Activated gamma-delta T cell (primary cell): ENCODE results near the gene RPS6KA2.

Experiments used
- DNase-seq: peaks from one replicate; lab custom pipeline; 2025; lab: John Stamatoyannopoulos, UW

Gene RPS6KA2

DNA sequence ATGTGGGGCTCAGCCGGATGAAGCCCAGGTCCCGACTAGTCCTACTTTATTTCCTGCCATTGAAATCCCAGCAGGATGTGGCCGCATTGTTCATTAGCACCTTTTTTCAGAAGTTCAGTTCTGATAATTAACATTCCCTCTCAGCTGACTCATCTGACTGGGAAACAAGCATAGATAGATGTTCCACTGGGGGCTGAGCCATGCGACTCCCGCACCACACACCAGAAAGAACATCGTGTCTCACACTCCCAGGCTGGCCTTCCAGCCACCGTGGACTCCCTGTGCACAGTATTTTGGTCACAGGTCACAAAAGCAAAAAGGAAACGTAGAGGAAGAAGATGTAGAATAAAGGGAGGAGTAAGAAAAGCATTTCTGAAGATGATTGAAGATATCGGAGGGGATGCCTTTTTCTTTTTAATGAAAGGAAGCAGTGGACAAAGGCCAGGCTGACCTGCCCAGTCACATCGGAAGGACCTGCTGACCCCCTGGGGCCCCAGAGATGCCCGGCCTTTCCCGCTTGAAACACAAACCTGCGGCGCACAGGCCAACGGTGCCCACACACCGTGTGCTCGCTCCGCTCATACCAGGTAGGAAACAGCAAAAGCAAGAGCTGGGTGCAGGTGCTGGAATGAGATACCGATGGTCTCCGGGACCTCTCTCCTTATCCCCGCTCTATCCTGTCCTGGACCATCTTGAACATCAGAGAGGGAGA, 11.8 kb downstream of the RPS6KA2 start:
- DNase-seq, result no peak

DNA sequence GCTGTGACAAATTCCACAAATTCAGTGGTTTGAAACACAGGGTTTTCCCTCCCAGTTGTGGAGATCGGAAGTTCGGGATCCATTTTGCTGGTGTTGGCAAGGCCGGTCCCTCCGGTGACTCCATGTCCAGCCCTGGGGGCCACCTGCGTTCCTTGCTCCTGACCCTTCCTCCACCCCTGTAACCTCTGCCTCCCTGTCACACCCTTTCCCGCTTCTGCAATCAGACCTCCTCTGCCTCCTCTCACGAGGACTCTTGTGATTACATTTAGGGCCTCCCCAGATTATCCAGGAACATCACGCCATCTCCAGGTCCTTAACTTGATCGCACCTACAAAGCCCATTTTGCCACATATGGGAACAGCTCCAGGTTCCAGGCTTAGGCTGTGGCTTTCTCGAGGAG, 12.5 kb downstream of the RPS6KA2 start:
- DNase-seq, result no peak

GRCh38 chr6:166614171-166614583, 12.9 kb downstream of the RPS6KA2 start:
- no peak for DNase-seq

DNA sequence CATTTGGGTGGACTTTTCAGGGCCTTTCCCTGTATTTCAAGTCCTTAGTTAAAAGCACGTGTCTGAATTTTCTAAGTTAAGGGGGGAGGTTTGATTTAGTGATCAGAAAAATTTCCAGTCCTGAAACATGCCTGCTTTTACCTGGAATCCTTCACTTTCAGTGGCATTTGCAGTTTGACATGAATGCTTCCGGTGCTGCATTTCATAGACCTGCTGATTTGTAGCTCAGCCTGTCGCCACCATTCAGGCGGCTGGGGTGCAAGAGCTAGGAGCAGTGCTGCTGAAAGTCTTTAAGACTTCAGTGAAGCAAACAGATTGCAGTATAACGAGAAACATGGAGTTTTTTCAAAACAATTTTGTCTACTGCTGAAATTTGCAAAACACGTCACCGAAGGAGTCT, 14.0 kb downstream of the RPS6KA2 start:
- no peak for DNase-seq

GRCh38 chr6:166612471-166612881, 14.6 kb downstream of the RPS6KA2 start:
- no peak for DNase-seq

DNA sequence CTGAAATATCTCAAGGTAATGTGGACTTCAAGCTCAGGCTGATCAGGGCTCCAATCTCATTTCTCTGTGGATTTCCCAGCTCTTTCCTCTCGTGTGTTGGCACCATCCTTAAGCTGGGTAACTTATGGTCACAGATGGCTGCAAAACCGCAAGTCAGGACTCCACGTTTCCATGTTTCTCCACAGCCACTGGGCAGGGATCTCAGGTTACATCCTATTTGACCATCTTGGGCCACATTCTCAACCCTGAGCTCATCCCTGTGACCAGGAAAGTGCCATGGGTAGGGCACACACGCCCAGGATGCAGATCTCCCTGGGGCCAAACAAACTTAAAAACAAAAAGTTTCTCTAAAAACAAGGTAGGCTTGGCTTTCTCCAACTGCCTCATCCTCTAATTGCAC, 15.4 kb downstream of the RPS6KA2 start:
- no peak for DNase-seq

GRCh38 chr6:166610069-166610468, 17.0 kb downstream of the RPS6KA2 start:
- DNase-seq, result no peak

DNA sequence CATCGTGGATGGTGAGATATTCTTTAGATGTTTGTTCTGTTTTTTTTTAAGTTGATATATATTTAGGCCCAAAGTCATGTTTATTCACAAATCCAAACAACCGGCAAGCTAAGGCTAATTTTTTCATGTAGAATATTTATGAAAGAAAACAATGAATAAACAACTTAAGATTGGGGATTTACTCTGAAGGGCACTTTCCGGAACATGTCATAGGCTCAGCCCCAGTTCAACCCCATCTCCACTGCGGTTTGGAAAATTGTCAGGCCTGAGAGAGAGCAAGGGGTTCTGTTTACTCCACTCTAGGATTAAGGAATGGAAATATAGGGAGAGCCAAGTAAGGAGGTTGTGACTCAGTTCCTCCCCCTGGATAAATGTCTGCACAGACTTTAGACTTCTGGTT, 18.3 kb downstream of the RPS6KA2 start:
- no peak for DNase-seq

DNA sequence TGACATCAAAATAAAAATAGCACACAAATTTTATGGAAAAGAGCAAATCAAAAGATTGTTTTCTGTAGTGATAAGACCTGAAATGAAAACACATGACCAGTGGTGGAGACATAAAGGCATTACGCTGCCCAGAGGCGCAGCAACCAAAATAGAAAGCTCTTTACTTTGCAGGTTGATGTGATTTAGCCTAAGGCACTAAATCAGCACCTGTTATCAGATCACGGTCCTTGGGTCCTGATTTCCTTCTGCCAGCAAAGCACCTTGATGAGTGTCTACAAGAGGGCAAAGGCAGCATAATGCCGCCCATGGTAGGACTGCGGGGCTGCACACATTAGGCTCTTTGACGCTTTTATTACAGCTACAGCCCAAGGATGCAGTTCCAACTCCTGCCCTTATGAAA, 21.3 kb downstream of the RPS6KA2 start:
- DNase-seq, result no peak

- DNase-seq, result no peak
Observed at GRCh38 chr6:166604911-166605310, 22.1 kb downstream of the RPS6KA2 start.

- no peak for DNase-seq
Observed at GRCh38 chr6:166604328-166604727, 22.7 kb downstream of the RPS6KA2 start.

GRCh38 chr6:166603043-166603690, 23.9 kb downstream of the RPS6KA2 start:
- DNase-seq, result no peak

GRCh38 chr6:166601956-166602355, 25.1 kb downstream of the RPS6KA2 start:
- DNase-seq, result no peak

DNA sequence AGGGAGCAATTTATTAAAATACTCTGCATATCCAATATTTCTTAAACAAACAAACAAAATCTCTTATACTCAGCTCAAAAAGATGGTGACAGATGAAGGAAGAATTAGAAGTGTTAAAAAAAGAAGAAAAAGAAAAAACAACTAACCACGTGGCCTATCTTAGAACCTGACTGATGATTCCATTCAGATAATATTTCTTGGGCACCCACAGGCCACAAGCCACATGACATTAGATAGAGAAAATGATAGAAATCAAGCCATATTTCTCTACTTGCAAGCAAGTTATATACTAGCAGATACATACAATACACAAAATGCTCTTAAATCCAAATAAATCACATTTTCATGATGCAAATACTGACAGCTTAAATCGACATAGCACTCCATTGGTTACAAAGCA, 26.1 kb downstream of the RPS6KA2 start:
- no peak for DNase-seq

DNA sequence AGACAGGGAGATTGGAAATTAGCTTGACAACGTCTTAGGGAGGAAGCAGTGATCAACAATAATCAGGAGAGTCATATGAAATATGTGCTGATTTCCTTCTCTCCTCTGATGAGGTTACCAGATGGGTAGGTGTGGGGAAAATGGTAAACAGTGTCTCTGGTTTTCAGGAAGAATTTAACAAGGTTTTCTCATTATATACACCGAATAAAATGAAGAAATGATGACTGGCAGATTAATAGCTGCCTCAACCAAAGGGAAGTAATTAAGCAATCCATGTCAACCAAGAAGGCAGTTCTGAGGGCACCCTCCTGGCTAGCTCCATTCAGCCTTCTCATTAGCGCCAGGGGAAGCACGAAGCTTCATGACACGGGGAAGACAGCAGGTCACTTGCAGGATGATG, 27.8 kb downstream of the RPS6KA2 start:
- DNase-seq, result no peak

- no peak for DNase-seq
Observed at GRCh38 chr6:166598441-166599138, 28.5 kb downstream of the RPS6KA2 start.

DNA sequence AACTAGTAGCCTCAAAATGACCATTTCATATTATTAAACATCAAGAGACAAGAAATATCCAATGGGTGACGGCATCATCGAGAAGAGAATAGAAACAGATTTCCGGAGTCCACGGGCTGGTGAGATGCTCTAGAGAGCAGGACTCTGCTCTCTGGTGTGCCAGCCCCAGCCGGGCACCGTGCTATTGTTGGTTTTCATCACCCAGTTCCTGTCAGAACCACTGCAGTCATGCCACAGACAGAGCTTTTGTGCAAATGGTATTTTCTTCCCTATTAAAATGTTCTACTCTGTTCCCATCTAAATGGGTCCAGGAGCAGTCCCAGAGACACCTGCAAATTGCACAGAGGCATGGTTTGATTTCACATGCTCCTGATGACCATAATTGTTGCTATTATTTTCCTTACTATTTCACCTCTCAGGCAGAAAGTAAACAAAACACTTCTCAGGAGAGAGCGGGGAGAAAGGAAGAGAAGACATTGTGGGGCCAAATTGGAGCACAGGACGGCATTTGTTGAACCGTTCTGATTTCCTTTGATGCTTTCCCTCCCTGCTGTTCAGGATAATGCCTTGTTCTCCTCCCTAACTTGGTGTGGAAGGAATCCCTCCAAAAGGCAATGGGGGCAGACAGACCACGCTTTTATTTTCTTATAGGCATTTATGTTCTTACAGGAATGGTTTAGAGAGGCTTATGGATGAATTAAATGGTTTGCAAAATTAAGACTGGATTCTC, 29.2 kb downstream of the RPS6KA2 start:
- DNase-seq, result no peak

DNA sequence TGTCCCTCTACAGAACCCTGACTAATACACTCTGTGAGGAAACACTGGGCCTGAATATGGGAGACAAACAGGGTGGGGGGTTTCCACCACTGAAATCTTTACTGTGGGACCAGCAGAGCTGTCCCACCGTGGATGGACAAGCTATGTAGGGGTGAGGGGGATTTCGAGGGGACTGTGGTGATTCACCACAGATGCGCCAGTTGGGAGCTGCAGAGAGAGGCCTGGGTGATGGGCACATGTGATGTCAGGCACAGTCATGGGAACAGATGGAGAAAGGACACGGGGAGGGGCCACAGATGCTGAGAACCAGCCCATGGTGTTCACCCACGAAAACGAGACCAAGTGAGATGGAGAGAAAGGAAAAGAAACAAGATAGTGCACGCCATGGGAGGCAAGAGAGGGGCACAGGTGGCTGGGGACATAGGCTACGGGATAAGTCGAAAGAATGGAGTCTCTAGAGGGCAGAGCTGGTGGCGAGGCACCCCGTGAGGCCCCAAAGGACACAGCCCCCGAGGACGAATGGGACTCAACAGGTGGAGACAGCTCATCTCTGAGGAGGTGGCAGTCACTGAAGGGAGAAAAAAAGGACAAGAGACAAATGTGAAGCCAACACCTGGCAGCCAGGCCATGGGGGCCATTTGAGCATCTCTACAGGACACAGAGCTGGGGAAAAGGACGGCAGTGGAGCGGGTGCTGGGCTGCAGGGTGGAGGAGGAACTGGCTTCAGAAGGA, 30.1 kb downstream of the RPS6KA2 start:
- no peak for DNase-seq

- DNase-seq, result no peak
Observed at GRCh38 chr6:166595949-166596348, 31.1 kb downstream of the RPS6KA2 start.

GRCh38 chr6:166595061-166595780, 31.8 kb downstream of the RPS6KA2 start:
- DNase-seq, result no peak

DNA sequence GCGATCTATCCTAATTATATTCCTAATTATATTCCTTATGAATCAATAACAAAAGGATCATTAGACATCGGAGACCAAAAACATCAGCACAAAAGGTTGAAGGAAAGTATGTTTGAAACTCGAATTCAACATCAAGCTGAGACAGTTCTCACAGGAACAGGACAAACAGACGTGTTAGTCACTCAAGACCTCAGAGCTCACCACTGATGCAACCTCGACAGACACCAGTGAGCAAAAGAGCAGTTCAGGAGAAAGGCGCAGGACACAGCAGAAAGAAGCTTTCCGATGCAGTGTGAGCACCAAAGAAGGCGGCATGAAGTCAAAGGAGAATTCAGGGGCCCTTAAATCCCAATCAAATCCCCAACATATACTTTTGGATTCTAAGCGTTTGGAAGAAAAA, 34.2 kb downstream of the RPS6KA2 start:
- DNase-seq, result no peak
